Right renal pelvis (tissue), 4 donors: ENCODE data around the gene RSPO4. TPM values are rescaled to one million over a fixed set of nuclear protein-coding genes. Genes with fewer than 3 reads are reported as not detected.
"Not testable (repeated sequence)": the region's sequence is repeated elsewhere in the genome, so short reads cannot be mapped to it uniquely, and the experiment has no call there.

Experiments
- DNase-seq, 4 donors: peaks; one replicate each; pipeline ENCODE4 v3.0.0-alpha.2; 2013; ENCODE audit warnings: low read depth in 4 of 4, low spot score in 3 of 4, missing footprints in 1 of 4
- polyA plus RNA-seq, 4 donors: library from polyadenylated mRNA; unstranded; fragments of 120-200 nt; gene quantifications; one replicate each; pipeline ENCODE4 v1.2.1, GENCODE V29; 2013; ENCODE audit not compliant: insufficient read length in 4 of 4

Gene RSPO4
- 1 to 10 TPM in 3 of 4 donors, under 1 TPM in 1; 0.96 to 1.7 (median 1.6) TPM for polyA plus RNA-seq

DNA sequence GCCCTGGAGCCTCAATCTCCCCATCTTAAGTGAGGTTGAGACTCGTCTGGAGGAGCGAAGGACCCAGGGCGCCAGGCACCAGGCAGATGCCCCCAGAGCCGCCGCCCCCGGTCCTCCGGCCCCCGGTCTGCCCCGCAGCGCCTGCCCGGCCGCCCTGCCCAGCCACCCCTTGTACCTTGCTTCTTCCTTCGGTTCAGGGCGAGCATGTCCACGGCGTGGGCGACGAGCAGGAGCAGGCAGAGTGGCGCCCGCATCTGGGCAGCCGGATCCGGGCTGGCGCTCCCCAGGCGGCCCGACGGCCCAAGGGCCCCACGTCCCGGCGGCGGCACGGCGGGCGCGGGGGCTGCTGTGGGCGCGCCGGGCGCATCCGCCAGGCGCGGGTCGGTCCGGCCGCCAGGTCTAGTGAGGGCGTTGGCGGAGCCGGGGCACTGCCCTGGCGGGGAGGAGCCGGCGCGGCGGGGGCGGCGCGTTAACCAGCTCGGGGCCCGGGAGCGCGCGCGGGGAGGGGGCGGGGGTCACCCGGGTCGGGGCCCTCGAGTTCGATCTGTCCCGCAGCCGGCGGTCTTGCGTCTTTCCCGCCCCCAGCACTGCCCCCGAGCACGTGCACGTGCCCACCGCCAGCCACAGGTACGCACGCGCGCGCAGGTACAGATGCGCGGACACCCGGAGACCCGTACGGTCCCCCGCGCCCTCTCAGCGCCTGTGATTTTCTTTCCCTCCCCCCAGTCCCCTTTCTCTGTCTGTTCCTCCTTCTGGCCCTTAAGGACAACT is at the start of gene RSPO4:
RSPO4 (minus strand) TSS at position 401 of the 771 bp plus-strand sequence; CDS start at position 254, 147 bp downstream.
- DNase-seq, result no peak

DNA sequence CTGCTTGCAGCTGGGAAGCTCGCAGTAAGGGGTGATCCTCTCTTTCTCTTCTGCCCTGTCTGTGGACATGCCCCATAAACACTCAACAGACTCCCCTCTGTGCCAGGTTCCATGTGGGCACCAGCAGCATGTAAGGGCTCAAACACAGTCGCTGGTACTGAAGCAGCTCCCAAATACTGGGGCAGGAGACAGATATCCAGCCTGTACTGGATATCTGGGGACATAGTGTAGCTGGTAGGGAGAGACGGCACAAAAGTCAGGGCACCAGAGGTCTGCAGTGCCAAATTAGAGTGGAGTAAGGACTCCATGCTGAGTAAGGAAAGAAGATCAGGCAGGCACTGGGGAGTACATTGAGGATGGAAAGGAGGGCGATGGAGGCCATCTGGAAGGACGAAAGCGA is 48.3 kb upstream of the RSPO4 start:
- no peak for DNase-seq

DNA sequence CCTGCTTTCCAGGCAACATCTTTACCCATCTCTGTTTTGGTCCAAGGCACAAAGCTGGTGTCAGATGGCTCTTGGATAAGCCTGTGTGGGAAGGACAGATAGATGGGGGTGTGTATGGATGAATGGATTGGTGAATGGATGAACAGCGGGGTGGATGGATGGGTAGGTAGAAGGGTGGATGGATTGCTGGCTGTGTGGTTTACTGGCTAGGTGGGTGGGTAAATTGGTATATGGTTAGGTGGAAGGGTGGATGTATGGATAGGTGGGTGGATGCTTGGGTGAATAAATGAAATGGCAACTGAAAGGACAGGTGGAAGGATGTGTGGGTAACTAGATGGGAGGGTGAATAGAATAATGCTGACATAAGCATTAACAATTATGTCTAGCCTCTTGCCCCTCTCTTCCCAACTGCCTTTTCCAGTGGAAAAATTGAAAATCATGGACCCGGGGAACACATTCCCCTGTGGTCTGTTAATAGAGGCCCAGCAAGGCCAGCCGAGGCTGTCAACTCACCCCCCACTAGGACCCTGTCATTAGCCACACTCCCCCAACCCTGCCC is 43.8 kb upstream of the RSPO4 start:
- DNase-seq, result no peak

DNA sequence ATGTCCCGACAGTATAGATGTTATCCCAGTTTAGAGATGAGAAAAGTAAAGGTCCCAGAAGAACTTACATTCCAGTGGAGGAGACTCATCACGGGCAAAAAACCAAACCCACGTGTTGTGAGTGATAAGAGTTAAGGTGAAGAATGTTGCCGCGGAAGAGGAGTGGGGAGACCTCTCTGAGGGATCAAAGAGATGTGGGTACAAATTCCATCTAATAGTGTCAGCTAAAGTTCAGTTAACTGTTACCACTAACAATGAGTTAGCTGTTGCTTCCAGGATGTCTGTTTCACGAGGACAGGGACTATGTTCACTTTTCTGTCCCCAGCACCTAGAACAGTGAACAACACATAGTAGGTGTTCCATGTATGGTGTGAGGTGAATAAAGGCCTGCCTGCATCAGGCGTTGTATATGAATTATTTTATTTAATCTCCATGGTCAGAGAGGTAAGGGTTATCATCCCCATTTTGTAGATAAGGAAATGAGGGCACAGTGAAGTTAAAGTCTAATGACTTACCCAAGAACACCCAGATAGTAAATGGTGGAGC is 39.8 kb upstream of the RSPO4 start:
- no peak for DNase-seq

DNA sequence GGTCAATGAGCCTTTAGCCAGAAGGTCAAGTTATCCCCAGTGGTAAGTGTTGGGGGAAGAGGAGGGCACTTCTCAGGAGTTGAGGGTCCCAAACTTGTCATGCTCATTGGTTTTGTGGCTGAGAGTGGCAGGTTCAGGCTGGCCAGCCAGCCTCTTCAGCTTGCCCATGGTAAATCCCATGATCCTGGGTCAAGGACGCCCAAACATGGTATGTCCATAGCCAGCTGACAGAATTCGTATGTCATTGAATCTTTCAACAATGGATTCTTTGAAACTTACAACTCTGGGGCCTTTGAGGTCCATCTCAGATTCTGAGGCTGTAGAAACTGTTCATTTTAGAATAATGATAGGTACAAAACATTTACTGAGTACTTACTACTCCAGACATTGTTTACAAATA is 36.1 kb upstream of the RSPO4 start:
- DNase-seq, result no peak

DNA sequence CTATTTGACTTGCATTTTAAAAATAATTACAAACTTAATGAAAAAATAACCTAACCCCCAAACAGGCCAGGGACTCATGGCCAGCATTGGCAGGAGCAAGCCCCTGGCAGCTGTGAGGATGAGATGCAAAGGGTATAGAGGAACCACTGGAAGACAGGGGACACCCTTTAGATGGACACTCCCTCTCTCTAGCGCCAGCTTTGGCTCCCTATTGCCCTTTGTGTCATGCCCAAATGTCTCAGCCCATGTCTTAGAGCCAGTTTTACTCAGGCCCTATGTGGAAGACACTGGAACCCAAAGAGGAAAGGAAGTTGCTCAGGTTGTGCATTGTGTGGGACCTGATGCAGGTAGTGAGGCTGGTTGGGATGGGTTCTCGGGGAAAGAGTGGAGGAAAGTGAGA is 34.9 kb upstream of the RSPO4 start:
- DNase-seq, result no peak

DNA sequence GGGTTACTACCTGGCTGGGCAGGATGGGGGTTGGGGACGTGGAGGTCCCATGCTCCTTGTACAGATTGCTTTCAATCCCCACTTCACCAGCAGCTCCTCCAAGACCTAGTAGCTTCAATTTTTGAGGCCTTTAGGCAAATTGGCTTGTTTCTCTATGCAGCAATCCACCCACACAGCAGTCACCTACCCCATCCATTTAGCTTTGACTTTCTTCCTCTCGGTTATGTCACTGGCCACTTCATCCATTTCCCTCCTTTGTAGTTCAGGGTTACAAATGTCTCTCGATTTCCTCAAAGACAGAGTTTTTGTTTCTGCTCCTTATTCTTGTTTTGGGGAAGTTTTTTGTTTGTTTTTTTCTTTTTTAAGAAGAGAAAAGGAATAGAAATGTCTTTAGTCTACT is 33.4 kb upstream of the RSPO4 start:
- no peak for DNase-seq

DNA sequence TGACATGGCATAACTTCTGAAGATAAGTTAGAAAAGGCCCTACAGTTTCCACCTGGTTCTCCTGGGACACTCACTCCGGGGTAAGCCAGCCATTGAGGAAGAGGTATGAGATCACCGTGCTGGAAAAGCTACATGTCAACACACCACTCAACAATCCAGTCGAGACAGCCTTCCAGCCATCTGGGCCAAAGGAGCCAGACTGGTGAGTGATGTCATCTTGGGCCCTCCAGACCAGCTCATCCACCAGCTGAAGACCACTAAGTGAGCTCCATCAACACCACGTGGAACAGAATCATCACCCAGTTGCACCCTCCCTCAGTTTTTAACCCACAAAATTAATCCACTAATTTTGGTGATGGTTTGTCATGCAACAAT is 32.3 kb upstream of the RSPO4 start:
- no peak for DNase-seq

DNA sequence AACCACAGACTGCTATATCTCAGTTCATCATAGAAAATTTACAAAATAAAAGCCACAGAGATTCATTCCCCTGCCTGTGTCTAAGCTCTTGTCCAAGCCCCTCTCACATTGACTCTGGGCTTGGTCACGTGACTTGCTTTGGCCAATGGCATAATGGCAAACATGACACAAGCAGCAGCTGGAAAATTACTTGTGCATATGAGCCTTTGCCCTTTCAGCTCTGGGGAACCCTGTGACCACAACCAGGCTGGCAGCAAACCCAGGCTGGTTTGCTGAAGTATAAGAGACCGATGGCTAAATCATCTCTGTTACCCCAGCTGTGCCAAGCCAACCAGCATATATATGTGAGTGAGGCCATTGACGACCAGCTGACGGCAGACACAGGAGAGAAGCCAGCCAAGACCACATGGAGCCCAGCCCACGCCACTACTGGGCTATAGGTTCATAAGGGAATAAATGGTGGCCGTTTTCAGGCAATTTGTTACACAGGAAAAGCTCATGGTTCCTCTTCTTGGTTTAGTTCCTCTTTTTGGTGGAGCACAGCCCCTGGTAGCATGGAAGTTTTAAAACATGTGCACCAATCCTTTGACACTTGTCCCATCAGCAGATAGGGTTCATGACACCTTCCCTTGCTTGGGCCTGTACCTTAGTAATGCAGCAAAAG is 31.8 kb upstream of the RSPO4 start:
- DNase-seq, result no peak

DNA sequence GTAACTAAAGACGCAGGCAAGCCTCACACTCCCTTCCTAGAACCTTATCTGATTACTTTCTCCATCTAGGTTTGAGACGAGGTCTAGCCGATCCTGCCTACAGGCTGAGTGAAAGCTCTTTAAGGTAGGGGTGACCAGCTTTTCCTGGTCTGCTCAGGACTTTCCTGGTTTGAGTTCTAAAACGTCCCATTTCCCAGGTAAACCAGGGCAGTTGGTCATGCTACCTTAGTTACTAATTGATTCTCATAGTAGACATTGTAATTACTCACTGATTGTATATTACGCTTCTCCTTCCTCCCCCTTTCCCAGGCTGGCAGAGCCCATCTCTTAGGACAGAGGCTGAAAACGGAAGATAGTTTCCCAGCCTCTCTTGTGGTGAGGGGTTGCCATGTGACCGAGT is 27.9 kb upstream of the RSPO4 start:
- no peak for DNase-seq

DNA sequence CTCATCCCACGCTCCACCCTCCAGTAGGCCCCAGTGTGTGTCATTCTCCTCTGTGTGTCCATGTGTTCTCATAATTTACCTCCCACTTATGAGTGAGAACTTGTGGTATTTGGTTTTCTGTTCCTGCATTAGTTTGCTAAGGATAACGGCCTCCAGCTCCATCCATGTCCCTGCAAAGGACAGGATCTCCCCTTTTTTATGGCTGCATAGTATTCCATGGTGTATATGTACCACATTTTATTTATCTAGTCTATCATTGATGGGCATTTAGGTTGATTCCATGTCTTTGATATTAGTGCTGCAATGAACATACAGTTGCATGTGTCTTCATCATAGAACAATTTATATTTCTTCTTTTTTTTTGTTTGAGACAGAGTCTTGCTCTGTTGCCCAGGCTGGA is 24.1 kb upstream of the RSPO4 start:
- not testable (repeated sequence) for DNase-seq

DNA sequence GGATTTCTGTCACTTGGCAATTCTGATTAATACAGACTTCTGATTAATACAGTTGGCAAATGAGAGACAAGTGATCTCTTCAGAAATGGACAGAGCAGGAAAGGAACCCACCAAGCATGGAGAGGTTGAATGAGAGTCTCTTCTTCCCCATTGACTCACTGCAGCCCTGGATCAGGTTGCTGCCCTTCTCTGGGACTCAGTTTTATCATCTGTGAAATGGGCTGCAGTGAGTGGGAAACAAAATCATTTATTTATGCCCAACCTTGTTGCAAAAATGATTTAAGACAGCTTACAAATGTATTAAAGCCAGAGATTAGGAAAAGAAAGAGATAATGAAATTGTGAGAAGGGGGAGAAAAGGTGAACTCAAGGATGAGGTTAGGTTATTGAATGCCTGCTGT is 20.8 kb upstream of the RSPO4 start:
- DNase-seq, result no peak

DNA sequence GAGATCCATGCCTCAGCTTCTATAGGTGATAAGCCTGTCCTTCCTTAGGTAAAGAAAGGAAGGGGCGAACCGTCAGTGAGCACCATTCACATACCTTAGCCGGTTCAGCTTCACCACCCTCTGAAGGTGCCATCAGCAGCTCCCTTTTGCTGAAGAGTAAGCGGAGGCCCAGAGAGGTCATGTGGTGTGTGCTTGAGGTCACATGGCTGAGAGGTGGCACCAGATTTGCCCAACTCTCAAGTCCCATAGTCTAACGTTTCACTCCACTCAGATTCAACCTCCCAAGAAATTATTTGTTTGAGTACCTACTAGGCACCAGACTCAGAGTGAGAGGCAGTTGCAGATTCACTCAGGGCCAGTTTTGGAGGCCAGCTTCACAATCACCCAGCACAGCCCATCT is 18.5 kb upstream of the RSPO4 start:
- DNase-seq, result no peak

DNA sequence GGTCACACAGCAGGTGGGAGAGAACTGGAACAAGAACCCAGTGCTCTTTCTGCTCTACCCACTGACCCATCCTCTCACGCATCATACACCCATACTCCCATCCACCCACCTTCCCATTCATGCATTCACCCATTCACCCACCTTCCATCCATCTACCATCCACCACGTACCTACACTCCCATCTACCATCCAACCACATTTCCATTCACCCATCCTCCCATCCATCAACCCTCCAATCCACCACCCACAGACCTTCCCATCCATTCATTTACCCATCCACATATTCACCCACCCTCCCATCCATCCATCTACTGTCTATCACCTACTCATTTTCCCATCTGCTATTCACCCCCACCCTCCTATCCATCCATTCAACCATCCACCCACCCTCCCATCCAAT is 17.2 kb upstream of the RSPO4 start:
- DNase-seq, result no peak

DNA sequence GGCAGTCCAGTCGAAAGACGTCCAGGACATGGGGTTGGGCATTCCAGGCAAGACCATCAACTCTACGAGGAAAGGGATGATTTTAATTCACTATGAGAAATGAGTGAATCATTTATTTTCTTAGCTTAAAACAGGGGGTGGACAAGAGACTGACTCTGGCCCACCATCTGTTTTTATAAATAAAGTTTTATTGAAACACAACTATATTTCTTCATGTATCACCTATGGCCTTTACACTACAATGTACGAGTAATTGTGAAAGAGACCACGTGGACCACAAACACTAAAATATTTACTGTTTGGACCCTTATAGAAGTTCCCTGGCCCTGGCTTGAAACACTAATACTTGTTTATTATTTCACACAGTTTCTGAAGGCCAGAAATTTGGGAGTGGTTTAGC is 15.6 kb upstream of the RSPO4 start:
- no peak for DNase-seq

DNA sequence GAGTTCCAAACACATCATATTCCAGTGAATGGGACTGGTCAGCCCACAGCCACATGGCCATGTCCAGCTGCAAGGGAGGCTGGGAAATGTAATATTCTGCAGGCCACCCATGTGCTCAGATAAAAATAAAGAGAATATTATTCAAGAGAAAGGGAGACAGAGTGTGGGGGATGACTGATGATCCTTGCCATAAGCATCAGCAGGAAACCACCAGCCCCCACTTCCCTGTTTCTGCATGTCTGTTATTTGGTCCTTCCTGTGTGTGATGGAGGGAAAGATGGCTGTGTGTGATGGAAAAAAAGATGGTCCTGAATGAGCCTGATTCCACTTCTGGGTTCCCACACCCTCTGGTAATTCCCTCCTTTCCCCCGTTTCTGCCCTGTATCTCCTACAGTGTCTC is 13.1 kb upstream of the RSPO4 start:
- DNase-seq, result no peak

DNA sequence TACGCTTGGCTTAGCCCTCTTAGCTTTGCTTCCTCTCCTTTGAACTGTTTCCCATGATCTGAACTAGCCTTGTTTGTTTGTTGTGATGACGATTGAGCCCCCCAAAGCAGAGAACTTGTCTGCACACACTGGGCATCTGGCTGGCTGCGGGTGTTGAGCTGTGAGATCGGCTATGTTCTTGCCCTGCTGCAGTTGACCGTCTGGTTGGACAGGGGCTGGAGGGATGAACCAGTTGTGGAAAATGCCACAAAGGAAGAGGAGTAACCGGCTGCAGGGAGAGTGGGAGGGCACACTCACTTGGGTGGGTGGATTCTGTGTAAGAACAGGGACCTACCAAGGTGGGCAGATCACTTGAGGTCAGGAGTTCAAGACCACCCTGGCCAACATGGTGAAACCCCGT is 12.4 kb upstream of the RSPO4 start:
- DNase-seq, result no peak

DNA sequence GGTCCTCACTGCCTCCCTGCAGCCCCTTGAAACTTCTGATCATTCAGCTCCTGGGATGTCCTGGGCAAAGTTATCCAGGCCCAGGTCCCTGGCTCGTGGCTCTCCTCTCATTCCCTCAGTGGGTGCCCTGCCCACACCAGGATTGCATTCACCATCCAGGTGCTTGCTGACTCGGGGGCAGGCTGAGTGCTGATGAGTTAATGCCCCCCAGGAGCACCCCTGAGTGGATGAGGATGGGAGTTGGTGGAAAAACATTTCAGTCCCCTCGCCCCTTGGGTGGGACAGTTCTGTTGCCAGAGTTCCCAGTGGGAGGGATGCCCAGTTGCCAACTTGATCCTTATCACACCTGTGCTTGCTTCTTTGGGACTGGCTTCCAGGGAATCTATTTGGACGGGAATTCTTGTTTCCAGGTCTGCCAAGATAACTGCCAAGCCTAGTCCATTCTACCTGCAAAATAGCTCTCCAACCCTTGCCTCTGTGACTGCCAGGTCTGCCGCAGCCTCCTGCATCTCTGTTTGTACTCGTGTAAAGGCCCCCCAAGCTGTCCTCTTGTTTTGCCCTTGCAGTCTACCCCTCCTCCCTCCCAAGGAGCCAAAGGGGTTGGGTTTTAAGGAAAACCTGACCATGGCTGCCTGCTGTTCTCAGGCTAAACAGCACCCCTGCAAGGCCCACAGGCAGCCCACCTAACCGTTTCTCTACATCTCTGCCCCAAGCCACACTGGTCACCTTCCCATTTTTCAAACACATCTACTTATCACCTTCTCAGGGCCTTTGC is 11.6 kb upstream of the RSPO4 start:
- DNase-seq, result no peak

DNA sequence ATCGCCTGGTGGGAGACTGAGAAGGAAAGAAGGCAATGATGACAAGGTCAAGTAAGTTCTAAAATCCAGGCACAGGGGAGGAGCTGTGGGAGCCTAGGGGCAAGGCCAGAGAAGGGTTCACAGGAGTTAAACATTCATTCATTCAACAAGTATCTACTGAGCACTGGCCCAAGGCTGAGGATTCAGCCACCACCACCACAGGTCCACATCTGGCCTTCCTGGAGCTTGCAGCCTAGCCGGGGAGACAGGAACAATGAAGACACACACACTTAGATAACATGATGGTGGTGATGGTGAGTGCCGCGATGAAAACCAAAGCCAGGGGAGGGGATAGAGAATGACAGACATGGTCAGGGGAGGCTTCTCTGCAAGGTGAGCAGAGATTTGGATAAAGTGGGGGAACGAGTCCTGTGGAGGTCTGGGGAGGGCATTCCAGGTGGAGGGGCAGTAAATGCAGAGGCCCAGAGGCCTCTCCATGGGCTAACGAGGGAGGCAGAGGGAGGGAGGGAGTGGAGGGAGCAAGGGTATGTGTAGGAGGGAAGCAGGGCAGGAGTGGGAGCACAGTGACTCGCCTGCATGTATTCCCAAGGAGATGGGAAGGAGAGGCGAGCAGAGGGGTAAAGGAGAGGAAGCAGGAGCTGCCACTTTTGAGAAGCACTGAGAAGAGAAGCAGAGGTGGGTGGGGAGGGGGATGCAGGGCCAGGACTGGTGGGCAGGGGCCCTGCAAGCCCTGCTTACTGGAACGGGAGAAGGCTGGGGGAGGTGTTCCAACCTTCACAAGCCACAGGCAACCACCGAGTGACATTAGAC is 10.5 kb upstream of the RSPO4 start:
- DNase-seq, result no peak

DNA sequence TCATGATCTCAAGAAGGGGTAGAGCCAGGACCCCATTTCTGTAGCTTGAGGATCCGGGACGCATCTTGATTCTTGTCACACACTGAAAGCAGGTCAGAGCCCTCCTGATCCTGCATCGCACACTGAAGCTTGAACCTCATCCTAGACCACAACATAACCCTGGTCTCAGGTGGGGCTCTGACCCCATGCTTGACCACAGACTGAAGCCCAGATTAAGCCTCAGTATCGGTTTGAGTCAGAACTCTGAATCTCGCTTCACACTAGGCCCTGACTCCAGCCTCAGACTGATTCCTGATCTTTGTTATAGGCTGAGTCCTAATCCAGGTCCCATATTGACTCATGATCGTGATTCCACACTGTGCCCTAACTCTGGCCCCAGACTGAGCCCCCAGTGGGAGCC is 8.5 kb upstream of the RSPO4 start:
- no peak for DNase-seq
